GM12878 (cell line): ENCODE data around the gene TSSK2. TPM values are rescaled to one million over a fixed set of nuclear protein-coding genes. Genes with fewer than 3 reads are reported as not detected.

Source experiments
- ATAC-seq: fragments of 200-7000 bp; cut with Tn5 transposase; 3 replicates; pipeline ENCODE4 v1.9.1; 2020; ENCODE audit warnings: mild to moderate bottlenecking, moderate library complexity
- BruUV-seq: library from RNA; stranded (reverse); fragments of 400-500 nt; replicated peaks from 2 replicates; lab custom pipeline; 2021; lab: Mats Ljungman, UMichigan
- CTCF ChIA-PET: fragments of 300-600 bp; sonication (Branson Sonifier 250); formaldehyde crosslinking; extraction: SDS; loops from one replicate; lab custom pipeline; 2021; ENCODE audit warnings: inconsistent platforms; lab: Yijun Ruan, JAX
- POLR2A ChIA-PET: fragments of 350-600 bp; formaldehyde crosslinking; extraction: SDS; loops from one replicate; lab custom pipeline; 2021; ENCODE audit warnings: inconsistent platforms; lab: Charles Lee
- RAD21 ChIA-PET: fragments of 300-600 bp; sonication (Branson Sonifier 250); formaldehyde crosslinking; loops from one replicate; lab custom pipeline; 2023; ENCODE audit warnings: antibody characterized with exemption; ENCODE audit not compliant: unreplicated experiment; lab: Charles Lee
- SMC1A ChIA-PET: fragments of 300-600 bp; sonication (Branson Sonifier 250); formaldehyde crosslinking; loops from one replicate; lab custom pipeline; 2023; ENCODE audit not compliant: unreplicated experiment, uncharacterized antibody; lab: Charles Lee
- DNase-seq: peaks from one replicate; pipeline ENCODE4 v3.0.0-alpha.2; 2011; ENCODE audit warnings: low read depth, low spot score
- FAIRE-seq: peaks from 3 replicates; lab custom pipeline; 2011; peaks lifted over from hg19 to GRCh38; lab: Jason Lieb, UNC
- H2AFZ ChIP-seq: 2 replicates; pipeline ENCODE4 v1.6.0; 2011; ENCODE audit warnings: low read depth, low read length, control low read depth; ENCODE audit not compliant: control insufficient read depth
- H3K27ac ChIP-seq: 2 replicates; pipeline ENCODE4 v1.5.1; 2011; ENCODE audit warnings: control low read depth; ENCODE audit not compliant: control insufficient read depth, insufficient read depth
- H3K27me3 ChIP-seq, 2 experiments: replicated peaks in 1 of 2; 2 replicates each; pipeline versions ENCODE4 v1.6.0 to v1.6.1; 2011; ENCODE audit warnings: low read length in 1 of 2; ENCODE audit not compliant: control insufficient read depth in 2 of 2, insufficient read depth in 2 of 2
- H3K36me3 ChIP-seq, 2 experiments: 2 replicates each; pipeline ENCODE4 v1.5.1; 2011; ENCODE audit warnings: low read length in 1 of 2; ENCODE audit not compliant: control insufficient read depth in 2 of 2, insufficient read depth in 2 of 2
- H3K4me1 ChIP-seq: 2 replicates; pipeline ENCODE4 v1.6.1; 2011; ENCODE audit warnings: mild to moderate bottlenecking, low read length, moderate library complexity, mixed read lengths; ENCODE audit not compliant: control insufficient read depth, insufficient read depth
- H3K4me2 ChIP-seq: 2 replicates; pipeline ENCODE4 v1.6.0; 2011; ENCODE audit warnings: control low read depth; ENCODE audit not compliant: control insufficient read depth, insufficient read depth
- H3K4me3 ChIP-seq: fragments of 200-600 bp; sonication (generic); 2 replicates; pipeline ENCODE4 v1.5.1; 2016
- H3K79me2 ChIP-seq: 2 replicates; pipeline ENCODE4 v1.6.0; 2011; ENCODE audit warnings: low read length; ENCODE audit not compliant: control insufficient read depth, insufficient read depth
- H3K9ac ChIP-seq: 2 replicates; pipeline ENCODE4 v1.8.0; 2011; ENCODE audit warnings: low read length, control low read depth, mixed read lengths; ENCODE audit not compliant: control insufficient read depth, insufficient read depth
- H3K9me3 ChIP-seq: replicated peaks from 3 replicates; pipeline ENCODE4 v1.5.1; 2011; ENCODE audit warnings: mild to moderate bottlenecking, low read length; ENCODE audit not compliant: control insufficient read depth, insufficient read depth
- H4K20me1 ChIP-seq: 2 replicates; pipeline ENCODE4 v1.6.0; 2011; ENCODE audit not compliant: control insufficient read depth, insufficient read depth
- ATF7 ChIP-seq: fragments of 450-650 bp; IDR thresholded peaks from 2 replicates; pipeline ENCODE4 v1.6.1; 2016; ENCODE audit warnings: low read depth, mild to moderate bottlenecking
- HDGF ChIP-seq: fragments of 450-650 bp; IDR thresholded peaks from 2 replicates; pipeline ENCODE4 v1.6.1; 2016; ENCODE audit warnings: antibody characterized with exemption
- JUND ChIP-seq: IDR thresholded peaks from 2 replicates; pipeline ENCODE4 v1.6.1; 2012; ENCODE audit warnings: low read depth, mild to moderate bottlenecking, low read length, improper control_type of control experiment, moderate library complexity
- MTA3 ChIP-seq: IDR thresholded peaks from 2 replicates; pipeline ENCODE4 v1.6.1; 2012; ENCODE audit warnings: low read length, inconsistent platforms, borderline replicate concordance
- RB1 ChIP-seq: fragments of 450-650 bp; formaldehyde crosslinking; IDR thresholded peaks from 2 replicates; pipeline ENCODE4 v1.6.1; 2017; ENCODE audit warnings: mild to moderate bottlenecking, borderline replicate concordance
- RELB ChIP-seq: fragments of 450-650 bp; IDR thresholded peaks from 2 replicates; pipeline ENCODE4 v1.6.1; 2017; ENCODE audit warnings: low read depth, mild to moderate bottlenecking, moderate library complexity
- SIN3A ChIP-seq: IDR thresholded peaks from 2 replicates; pipeline ENCODE4 v1.6.1; 2012; ENCODE audit warnings: low read depth, low read length, improper control_type of control experiment
- SMAD5 ChIP-seq: IDR thresholded peaks from 2 replicates; pipeline ENCODE4 v1.6.1; 2016; ENCODE audit warnings: antibody characterized with exemption, low read depth
- WGBS: methylation state at CpG from one replicate; pipeline ENCODE4 v1.1.6; 2016; ENCODE audit warnings: low lambda C conversion rate; ENCODE audit not compliant: insufficient replicate concordance, insufficient coverage; ENCODE audit errors: missing lambda C conversion rate; 5-methylcytosine and 5-hydroxymethylcytosine counted together
- in situ Hi-C: fragments of 300-500 bp; cut with MboI; formaldehyde crosslinking; loops from 9 replicates; pipeline ENCODE4 v1.14.3; 2018; ENCODE audit warnings: mixed read lengths
- intact Hi-C: fragments of 100-400 bp; cut with micrococcal nuclease; formaldehyde crosslinking; loops from one replicate; pipeline ENCODE4 v1.14.2; 2022; ENCODE audit not compliant: unreplicated experiment
- polyA plus RNA-seq, 11 experiments: library from polyadenylated mRNA; depleted of rRNA in 4 of 11; unstranded in 6 of 11; stranded (reverse) in 5 of 11; fragments of >200 nt; fragmentation: Nextera tagmentation in 4 of 11; fragmentation: Illumina TruSeq in 1 of 11; extraction: Ambion mirVana in 4 of 11; extraction: Trizol in 1 of 11; gene quantifications; 1 replicate in 1 of 11; 2 replicates in 10 of 11; pipeline versions ENCODE4 v1.2.1 to v1.2.3, GENCODE V29; 2011 to 2016; ENCODE audit warnings: inconsistent platforms in 2 of 11, missing spikeins in 2 of 11, low read depth in 1 of 11
- total RNA-seq, 4 experiments: library from RNA; depleted of rRNA in 3 of 4; stranded (reverse); fragments of >200 nt in 3 of 4; fragmentation: Illumina TruSeq in 1 of 4; extraction: Trizol in 1 of 4; gene quantifications; 2 replicates each; pipeline versions ENCODE4 v1.2.1 to v1.2.3, GENCODE V29; 2013 to 2021

Gene TSSK2
- total and polyA plus RNA-seq, 10 of the 15 experiments (the other 5 are each of a cell fraction or from before 2014, with no cell fraction given) = 0.03 to 0.17 TPM; not detected in 8

GRCh38 chr22:19103880-19104821 is 27.0 kb upstream of the TSSK2 start:
- RAD21 ChIA-PET = no interaction called here
- H2AFZ ChIP-seq = no peak overlapping the region
- WGBS = 87% methylated on average over 5 of the region's 5 CpGs
- intact Hi-C loops (no loop called here), in situ Hi-C loops (no loop called here)
- H3K36me3 ChIP-seq = peaks cover 0 to 5% of the 10 kb centered on the region in 2 experiments; a peak in 1 of 4 replicates
- H4K20me1 ChIP-seq = no peaks in the 10 kb centered on the region; the same call in 1 of the 2 replicates
- peaks cover 40% of the 10 kb centered on the region for H3K79me2 ChIP-seq
- SMC1A ChIA-PET = interaction anchor here (1.0 kb wide), 1 partner anchor 12 kb away, joined by 3 read pairs; no protein-coding TSS in a partner anchor
- FAIRE-seq (no peak), DNase-seq (no peak), ATAC-seq (no peak)
- peaks cover 2% of the 10 kb centered on the region for H3K4me1 ChIP-seq
- CTCF ChIA-PET = interaction anchor here (1.4 kb wide), 1 partner anchor 11 kb away, joined by 4 read pairs; no protein-coding TSS in a partner anchor
- no peaks in the 10 kb centered on the region for H3K9me3 ChIP-seq
- no peak overlapping the region for H3K9ac ChIP-seq
- no peak overlapping the region for H3K27ac ChIP-seq
- no peak overlapping the region for H3K4me2 ChIP-seq
- TF ChIP-seq MTA3 (no peak), ATF7 (0 out of 2 replicates have a peak, but pooled peaks have one; percentile 38), HDGF (no peak), RB1 (no peak), SMAD5 (no peak)
- H3K4me3 ChIP-seq = no peak overlapping the region
- POLR2A ChIA-PET = no interaction called here
- BruUV-seq = no TSS peak
- no peaks in the 10 kb centered on the region for H3K27me3 ChIP-seq

- ATAC-seq (no peak), FAIRE-seq (no peak), DNase-seq (no peak)
- RAD21 ChIA-PET = interaction anchor here (1.0 kb wide), 1 partner anchor 13 kb away, joined by 3 read pairs; no protein-coding TSS in a partner anchor
- CTCF ChIA-PET = no interaction called here
- H2AFZ ChIP-seq = no peak overlapping the region
- no TSS peak for BruUV-seq
- no peak overlapping the region for H3K4me2 ChIP-seq
- H3K4me3 ChIP-seq = no peak overlapping the region
- POLR2A ChIA-PET = no interaction called here
- peaks cover 0 to 5% of the 10 kb centered on the region in 2 experiments; a peak in 1 of 4 replicates for H3K36me3 ChIP-seq
- H3K27me3 ChIP-seq = no peaks in the 10 kb centered on the region
- in situ Hi-C loops (no loop called here), intact Hi-C loops (no loop called here)
- no peaks in the 10 kb centered on the region for H3K9me3 ChIP-seq
- H4K20me1 ChIP-seq = no peaks in the 10 kb centered on the region; the same call in 1 of the 2 replicates
- WGBS = 97% methylated on average over 8 of the region's 8 CpGs
- H3K27ac ChIP-seq = no peak overlapping the region
- TF ChIP-seq JUND (no peak), SIN3A (no peak), RELB (no peak)
- SMC1A ChIA-PET = no interaction called here
- H3K9ac ChIP-seq = no peak overlapping the region
- peaks cover 12% of the 10 kb centered on the region for H3K4me1 ChIP-seq
- H3K79me2 ChIP-seq = peaks cover 48% of the 10 kb centered on the region
These were observed 25.7 kb upstream of the TSSK2 start for GRCh38 chr22:19105456-19105855.
